HG02885 (cell line): ENCODE data around the gene MYPOP.
"Not testable (repeated sequence)": the region's sequence is repeated elsewhere in the genome, so short reads cannot be mapped to it uniquely, and the experiment has no call there.

Experiments used
- ATAC-seq: cut with Tn5 transposase; IDR thresholded peaks from one replicate; pipeline ENCODE4 v1.9.1; 2021; ENCODE audit warnings: mild to moderate bottlenecking; ENCODE audit not compliant: unreplicated experiment, poor library complexity

The MYPOP gene

DNA sequence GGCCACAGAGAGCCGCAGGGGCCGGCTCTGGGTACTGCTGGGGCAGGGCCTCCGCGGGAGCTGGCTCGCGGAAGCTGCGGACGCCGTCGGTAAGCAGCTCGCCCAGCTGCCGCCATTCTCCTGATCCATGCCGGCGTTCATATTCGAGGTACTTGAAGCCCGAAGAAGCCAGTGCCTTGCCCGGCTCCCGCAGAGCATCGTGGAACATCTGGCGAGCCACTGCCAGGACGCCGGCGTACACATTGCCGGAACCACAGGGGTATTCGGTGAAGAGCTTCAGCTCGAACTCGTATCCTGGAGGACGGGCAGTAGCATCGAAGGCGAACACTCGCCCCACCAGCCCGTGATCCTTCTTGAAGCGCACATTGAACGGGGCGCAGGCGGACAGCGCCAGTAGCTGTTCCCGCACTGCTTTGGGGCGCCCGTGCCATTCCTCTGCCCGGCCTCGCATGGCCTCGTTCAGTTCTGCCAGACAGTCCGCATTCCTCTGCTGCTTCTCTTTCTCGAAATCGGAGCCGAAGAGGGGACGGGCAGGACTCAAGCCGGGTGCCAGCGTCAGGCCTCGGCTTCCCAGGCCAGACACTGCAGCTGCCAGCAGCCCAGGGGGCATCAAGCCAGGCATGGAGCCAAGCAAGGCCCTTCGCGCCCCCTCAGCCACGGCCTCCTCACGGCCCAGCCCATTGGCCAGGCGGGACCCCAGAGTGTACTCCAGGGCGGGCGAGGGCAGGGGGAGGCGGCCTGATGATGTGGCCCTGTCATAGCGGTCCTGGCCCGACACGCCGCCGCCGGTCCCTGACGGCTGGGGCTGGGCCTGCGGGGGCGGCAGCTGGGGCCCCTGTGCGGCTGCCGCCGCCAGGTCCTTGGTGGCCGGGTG is 17.5 kb downstream of the MYPOP start:
- ATAC-seq = peak; percentile 3

- ATAC-seq = no peak
These were observed 18.3 kb downstream of the MYPOP start for GRCh38 chr19:45883881-45884681.

DNA sequence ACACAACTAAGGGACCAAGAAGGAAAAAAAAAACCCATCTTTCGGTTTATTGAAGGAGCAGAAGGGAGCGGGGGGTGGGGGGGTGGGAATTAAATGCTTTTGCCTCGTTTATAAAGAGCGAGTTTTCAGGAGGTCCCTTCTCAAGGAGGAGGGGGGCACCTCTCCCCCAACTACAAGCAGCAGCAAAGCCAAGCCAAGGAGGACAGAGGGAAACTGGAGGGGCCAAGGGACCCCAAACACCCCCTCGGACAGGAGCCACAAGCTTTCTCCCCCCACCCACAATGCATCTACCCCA is 18.9 kb downstream of the MYPOP start:
- no peak for ATAC-seq

DNA sequence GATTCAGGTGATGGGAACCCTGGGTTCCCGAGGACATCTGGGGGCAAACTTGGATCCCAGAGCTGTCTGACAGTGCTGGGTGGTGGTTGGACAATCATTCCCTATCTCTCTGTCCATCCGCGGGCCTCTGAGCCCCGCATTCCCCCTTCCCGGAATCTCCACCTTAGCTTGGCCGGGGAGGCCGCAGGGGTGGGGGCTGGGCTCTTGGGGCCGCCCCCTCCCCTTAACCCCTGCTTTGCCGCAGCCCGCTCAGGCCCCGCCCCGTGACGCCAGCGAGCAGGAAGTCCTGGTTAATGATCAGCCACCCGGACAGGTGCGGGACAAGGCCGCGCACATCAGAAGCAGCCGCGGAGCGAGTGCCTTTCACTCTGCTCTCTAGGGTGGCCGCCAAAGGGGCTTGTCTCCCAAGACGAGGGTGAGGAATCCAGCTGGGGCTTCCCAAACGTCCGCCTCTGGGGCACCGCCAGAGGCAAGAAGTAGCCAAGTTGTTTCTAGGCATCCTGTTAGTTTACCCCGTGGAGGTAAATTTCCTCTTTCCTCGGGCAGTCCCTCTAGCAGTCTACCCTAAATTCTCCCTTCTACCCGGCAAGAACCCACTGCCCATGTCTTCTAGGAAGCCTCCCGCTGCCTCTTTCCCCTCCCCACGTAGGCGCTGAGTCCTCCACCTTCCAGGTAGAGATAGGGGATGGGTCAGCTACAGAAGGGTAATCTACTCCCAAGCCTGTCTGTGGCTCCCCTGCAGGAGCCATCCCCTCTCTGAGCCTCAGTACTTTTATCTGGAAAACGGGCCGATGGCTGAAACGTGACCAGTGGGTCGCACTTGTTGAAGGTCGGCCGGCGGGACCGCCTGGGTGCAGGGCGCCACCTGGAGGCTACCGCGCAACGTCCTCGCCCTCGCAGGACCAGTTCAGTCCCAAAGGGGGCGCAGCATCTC is 19.5 kb downstream of the MYPOP start:
- ATAC-seq = peak; percentile 33

GRCh38 chr19:45881909-45882528 is 20.4 kb downstream of the MYPOP start:
- no peak for ATAC-seq

DNA sequence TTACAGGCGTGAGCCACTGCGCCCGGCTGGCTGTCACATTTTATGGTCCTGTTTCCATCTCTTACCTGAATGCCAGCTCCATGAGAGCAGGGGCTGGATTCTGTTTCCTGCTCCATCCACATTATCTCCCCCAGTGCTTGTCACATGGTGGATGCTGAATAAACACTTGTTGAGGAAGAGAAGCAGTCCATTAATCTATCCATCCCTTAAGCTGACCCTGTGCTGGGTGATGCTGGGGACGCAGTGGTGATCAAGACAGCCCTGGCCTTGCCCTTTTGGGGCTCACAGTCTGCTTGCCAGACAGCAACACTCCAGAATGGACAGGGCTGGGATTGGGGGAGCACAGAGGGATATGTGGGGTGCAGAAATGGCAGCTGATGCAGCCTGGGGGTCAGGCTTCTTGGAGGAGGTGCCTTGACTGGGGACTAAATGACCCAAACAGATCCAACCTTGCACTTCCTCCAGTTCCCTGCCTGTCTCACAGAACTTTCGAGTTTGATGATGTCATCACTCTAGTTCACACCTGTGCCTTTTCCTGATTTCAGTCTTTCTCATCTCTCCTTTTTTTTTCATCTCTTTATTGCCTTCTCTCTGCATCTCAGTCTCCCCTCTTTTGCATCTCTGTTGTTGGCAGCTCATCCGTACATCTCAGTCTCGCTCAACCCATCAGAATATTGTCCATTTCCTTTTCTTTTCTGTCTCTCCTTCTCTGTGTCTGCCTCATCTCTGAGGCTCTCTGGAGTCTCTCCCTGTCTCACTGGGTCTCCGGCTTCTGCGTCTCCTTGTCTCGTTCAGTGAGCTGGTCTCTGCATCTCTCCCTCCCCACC is 21.1 kb downstream of the MYPOP start:
- no peak for ATAC-seq

DNA sequence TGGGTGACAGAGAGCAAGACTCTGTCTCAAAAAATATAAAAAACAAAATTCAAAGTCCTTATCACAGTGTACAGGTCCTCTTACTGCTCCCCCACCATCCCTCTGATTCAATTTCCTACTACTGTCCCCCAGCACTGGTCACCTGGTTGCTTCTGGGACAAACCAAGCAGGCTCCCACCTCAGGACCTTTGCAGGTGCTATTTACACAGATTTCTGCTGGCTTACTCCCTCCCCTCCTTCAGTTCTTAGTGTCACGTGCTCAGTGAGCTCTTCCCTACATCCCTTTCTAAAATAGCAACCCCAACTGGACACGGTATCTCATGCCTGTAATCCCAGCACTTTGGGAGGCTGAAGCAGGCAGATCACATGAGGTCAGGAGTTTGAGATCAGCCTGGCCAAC is 22.4 kb downstream of the MYPOP start:
- no peak for ATAC-seq

DNA sequence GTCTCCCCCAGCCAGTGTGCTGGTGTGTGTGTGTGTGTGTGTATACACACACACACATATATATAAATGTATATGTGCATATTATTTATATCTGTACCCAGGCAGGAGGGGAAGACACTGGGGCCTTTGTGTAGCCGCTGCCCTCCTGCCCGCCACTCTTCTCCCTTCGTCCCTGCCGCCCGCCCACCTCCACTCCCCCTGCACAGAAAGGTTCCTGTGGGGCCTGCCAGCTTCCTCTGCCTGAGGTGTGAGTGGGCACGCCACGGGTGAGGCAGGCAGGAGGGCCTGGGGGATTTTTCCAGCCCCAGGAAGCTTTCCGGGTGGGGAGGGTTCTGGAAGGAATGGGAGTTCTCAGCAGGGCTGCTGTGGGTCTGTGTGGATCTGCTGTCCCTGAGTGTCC is 23.4 kb downstream of the MYPOP start:
- ATAC-seq = no peak

DNA sequence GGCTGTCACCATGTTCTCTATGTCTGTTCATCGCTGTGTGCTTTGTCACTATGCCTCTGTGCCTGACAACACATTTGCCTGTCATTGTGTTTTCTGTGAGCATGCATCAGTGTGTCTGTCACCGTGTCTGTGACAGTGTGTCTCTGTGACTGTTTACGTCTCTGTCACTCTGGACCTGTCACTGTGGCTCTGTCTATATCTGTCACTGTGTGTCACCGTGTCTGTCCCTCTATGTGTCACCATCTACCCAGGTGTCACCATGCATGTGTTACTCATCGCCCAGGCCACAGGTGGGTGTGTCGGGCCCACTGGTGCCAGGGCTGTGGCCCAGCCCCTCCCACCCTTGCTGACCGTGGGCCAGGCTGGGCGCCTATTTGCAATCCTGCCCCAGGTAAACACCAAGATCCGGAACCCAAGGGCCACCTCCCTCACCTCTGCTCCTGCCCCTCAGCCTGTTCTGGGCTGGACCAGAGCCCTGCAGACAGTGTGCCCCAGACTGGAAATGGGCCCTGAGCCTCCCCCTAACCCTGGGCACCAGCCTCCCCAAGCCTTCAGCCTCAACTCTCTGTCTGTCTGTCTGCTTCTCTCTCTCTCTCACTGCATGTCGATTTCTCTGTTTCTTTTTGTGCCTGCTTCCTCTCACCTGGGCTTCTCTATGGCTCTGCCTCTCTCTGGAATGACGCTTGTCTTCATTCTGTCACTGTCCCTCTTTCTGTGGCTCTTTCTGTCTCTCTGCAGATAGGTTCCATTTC is 24.2 kb downstream of the MYPOP start:
- ATAC-seq = no peak

DNA sequence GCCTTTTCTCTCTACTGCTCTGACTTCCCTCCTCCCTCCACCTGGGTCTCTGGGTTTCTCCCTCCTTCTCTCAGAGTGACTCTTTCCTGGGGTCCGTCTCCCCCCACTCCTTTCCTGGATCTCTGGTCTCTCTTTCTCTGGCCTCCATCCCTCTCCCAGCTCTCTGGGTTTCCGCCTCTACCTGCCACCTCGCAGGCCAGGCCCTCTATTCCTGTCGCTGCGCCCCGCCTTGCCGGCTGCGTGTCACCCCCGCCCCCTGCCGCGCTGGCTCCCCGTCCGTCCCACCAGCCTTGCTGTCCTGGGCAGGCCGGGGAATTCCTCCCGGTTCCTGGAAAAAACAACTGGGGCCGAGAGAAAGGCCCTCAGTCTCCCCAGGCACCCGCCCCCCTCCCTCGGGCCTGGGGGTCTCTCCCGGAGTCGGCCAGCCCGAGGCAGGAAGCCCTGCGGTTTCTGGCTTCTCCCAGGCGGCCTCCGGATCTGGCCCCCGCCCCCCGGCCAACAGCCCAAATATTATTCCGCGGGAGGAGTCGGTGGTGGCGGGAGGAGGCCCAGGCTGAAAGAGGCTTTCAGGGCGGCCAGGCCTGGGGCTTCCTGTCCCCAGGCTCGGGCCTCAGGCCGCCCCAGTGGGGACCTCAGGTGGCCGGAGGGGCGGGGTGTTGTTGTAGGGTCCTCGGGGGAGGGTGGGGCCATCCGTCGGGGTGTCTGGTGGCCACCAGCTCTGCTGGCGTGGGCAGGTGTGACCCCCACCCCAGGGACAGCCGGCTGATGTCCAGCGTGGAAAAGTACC is 25.8 kb downstream of the MYPOP start:
- ATAC-seq = no peak

DNA sequence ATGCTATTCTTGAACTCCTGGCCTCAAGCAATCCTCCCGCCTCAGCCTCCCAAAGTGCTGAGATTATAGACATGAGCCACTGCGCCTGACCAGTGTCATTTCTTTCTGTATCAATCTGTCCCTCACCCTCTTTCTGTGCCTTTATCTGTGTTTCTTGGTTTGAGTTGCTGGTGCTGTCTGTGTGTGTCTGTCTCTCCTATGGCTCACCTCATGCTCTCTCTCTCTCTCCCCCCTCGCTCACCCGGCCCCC is 26.3 kb downstream of the MYPOP start:
- ATAC-seq = no peak

GRCh38 chr19:45874620-45874966 is 27.8 kb downstream of the MYPOP start:
- no peak for ATAC-seq

DNA sequence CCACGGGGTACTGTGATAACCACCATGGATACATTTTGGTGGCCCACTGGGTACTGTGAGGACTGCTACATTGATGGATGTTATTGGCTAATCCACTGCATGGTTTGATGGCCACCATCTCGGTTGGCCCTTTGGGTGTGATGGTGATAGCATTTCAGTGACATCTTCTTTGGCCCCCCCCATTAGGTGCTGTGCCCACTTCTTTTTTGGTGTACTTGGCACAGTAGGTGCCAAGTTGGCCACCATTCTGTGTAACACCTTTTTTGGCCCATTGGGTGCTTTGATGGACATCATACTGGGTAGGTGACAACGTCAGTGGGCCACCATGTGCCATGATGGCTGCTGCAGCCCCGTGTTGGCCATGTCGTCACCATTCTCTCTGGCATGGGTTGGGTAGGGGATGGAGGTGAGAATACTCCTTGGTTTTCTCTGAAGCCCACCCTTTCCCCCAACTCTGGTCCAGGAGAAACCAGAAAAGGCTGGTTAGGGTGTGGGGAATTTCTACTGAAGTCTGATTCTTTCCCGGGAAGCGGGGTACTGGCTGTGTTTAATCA is 29.1 kb downstream of the MYPOP start:
- no peak for ATAC-seq

- no peak for ATAC-seq
These were observed 30.1 kb downstream of the MYPOP start for GRCh38 chr19:45872095-45872919.

GRCh38 chr19:45870798-45871197 is 31.6 kb downstream of the MYPOP start:
- no peak for ATAC-seq

- not testable (repeated sequence) for ATAC-seq
These were observed 35.2 kb downstream of the MYPOP start for GRCh38 chr19:45867241-45867640.
